Astrocyte (in vitro differentiated cells and primary cell): ENCODE data around the gene SEMA6A.

Source experiments
- EZH2 ChIP-seq: IDR thresholded peaks from 2 replicates; pipeline ENCODE4 v1.6.1; 2012; ENCODE audit warnings: mild to moderate bottlenecking, low read length, inconsistent platforms; ENCODE audit not compliant: insufficient read depth
- TF ChIP-seq, protein P1 (sequence below): IDR thresholded peaks from 2 replicates; pipeline ENCODE4 v1.5.1; 2011; ENCODE audit warnings: low read depth, mild to moderate bottlenecking, inconsistent platforms, low read length, moderate library complexity; ENCODE audit not compliant: insufficient read depth

DNA sequence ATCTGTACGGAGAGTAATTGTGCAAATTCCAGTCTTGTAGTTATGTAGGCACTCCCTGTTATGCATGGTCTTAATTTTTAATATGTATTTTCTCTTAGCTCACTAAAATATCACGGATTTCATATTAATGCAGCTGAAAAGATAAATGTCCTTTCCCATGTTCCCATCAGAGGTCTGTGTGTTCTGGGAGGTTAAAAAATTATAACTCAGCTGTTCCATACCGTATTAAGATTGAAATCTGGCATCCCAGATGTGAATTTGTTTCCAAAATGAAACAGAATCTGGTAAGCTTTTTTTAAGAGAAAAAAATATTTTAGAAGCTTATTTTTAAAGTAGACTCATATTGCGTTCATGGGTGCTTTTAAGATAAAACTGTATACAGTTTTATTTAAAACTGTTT, 44.3 kb downstream of the SEMA6A start:
- TF ChIP-seq, protein P1, sequence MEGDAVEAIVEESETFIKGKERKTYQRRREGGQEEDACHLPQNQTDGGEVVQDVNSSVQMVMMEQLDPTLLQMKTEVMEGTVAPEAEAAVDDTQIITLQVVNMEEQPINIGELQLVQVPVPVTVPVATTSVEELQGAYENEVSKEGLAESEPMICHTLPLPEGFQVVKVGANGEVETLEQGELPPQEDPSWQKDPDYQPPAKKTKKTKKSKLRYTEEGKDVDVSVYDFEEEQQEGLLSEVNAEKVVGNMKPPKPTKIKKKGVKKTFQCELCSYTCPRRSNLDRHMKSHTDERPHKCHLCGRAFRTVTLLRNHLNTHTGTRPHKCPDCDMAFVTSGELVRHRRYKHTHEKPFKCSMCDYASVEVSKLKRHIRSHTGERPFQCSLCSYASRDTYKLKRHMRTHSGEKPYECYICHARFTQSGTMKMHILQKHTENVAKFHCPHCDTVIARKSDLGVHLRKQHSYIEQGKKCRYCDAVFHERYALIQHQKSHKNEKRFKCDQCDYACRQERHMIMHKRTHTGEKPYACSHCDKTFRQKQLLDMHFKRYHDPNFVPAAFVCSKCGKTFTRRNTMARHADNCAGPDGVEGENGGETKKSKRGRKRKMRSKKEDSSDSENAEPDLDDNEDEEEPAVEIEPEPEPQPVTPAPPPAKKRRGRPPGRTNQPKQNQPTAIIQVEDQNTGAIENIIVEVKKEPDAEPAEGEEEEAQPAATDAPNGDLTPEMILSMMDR = no peak
- TF ChIP-seq EZH2 = no peak
